GM21528 (cell line): ENCODE results near the gene FGF2.

Experiments
- ATAC-seq: cut with Tn5 transposase; IDR thresholded peaks from one replicate; pipeline ENCODE4 v1.9.1; 2021; ENCODE audit warnings: mild to moderate bottlenecking, moderate library complexity; ENCODE audit not compliant: unreplicated experiment, low FRiP score

The FGF2 gene

GRCh38 chr4:122882857-122883735, 56.5 kb downstream of the FGF2 start:
- ATAC-seq: no peak

GRCh38 chr4:122884499-122884898, 57.9 kb downstream of the FGF2 start:
- ATAC-seq: no peak

GRCh38 chr4:122889726-122890125, 63.1 kb downstream of the FGF2 start:
- ATAC-seq: no peak

GRCh38 chr4:122890147-122890795, 63.6 kb downstream of the FGF2 start:
- ATAC-seq: no peak

GRCh38 chr4:122894827-122895226, 68.2 kb downstream of the FGF2 start:
- no peak for ATAC-seq

GRCh38 chr4:122895336-122895995, 68.8 kb downstream of the FGF2 start:
- ATAC-seq: no peak

- no peak for ATAC-seq
These were observed 69.6 kb downstream of the FGF2 start for GRCh38 chr4:122896270-122896669.

GRCh38 chr4:122898370-122899150, 71.9 kb downstream of the FGF2 start:
- no peak for ATAC-seq

- ATAC-seq: no peak
These were observed 73.1 kb downstream of the FGF2 start for GRCh38 chr4:122899682-122900081.

- ATAC-seq: no peak
These were observed 73.7 kb downstream of the FGF2 start for GRCh38 chr4:122900314-122900713.

GRCh38 chr4:122901247-122902010, 74.8 kb downstream of the FGF2 start:
- no peak for ATAC-seq

GRCh38 chr4:122903766-122904288, 77.2 kb downstream of the FGF2 start:
- no peak for ATAC-seq

- ATAC-seq: no peak
These were observed 80.3 kb downstream of the FGF2 start for GRCh38 chr4:122906859-122907305.

GRCh38 chr4:122908223-122908622, 81.6 kb downstream of the FGF2 start:
- ATAC-seq: no peak

- no peak for ATAC-seq
These were observed 83.1 kb downstream of the FGF2 start for GRCh38 chr4:122909683-122910082.

- ATAC-seq: no peak
These were observed 85.0 kb downstream of the FGF2 start for GRCh38 chr4:122911588-122911987.

- no peak for ATAC-seq
These were observed 86.4 kb downstream of the FGF2 start for GRCh38 chr4:122912810-122913575.

GRCh38 chr4:122914292-122914904, 87.8 kb downstream of the FGF2 start:
- ATAC-seq: peak; percentile 90
